ENCODE measurements around the gene ZNF549. TPM values are rescaled to one million over a fixed set of nuclear protein-coding genes. Genes with fewer than 3 reads are reported as not detected.

Gene ZNF549
- total RNA-seq, 4 donors from 2014 or later: 4.1 to 4.8 (median 4.5) TPM

DNA sequence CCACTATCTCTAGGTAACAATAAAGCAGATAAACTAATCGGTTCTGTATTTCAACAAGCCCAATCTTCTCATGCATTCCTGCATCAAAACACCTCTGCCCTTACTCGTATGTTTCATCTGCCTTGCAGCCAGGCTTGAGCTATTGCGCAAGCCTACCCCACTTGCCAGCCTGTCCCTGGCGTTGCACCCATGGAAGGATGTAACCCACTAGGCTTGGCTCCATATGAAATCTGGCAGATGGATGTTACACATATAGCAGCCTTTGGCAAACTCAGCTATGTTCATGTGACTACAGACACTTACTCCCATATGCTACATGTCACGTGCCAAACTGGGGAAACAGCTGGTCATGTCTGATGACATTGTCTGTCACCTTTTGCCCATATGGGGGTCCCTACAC is 11.9 kb upstream of the ZNF549 start:
- TF ChIP-seq, protein P1, sequence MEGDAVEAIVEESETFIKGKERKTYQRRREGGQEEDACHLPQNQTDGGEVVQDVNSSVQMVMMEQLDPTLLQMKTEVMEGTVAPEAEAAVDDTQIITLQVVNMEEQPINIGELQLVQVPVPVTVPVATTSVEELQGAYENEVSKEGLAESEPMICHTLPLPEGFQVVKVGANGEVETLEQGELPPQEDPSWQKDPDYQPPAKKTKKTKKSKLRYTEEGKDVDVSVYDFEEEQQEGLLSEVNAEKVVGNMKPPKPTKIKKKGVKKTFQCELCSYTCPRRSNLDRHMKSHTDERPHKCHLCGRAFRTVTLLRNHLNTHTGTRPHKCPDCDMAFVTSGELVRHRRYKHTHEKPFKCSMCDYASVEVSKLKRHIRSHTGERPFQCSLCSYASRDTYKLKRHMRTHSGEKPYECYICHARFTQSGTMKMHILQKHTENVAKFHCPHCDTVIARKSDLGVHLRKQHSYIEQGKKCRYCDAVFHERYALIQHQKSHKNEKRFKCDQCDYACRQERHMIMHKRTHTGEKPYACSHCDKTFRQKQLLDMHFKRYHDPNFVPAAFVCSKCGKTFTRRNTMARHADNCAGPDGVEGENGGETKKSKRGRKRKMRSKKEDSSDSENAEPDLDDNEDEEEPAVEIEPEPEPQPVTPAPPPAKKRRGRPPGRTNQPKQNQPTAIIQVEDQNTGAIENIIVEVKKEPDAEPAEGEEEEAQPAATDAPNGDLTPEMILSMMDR (IDR thresholded peaks at IDR 0.05; ENCODE audit: low read depth): no peak

DNA sequence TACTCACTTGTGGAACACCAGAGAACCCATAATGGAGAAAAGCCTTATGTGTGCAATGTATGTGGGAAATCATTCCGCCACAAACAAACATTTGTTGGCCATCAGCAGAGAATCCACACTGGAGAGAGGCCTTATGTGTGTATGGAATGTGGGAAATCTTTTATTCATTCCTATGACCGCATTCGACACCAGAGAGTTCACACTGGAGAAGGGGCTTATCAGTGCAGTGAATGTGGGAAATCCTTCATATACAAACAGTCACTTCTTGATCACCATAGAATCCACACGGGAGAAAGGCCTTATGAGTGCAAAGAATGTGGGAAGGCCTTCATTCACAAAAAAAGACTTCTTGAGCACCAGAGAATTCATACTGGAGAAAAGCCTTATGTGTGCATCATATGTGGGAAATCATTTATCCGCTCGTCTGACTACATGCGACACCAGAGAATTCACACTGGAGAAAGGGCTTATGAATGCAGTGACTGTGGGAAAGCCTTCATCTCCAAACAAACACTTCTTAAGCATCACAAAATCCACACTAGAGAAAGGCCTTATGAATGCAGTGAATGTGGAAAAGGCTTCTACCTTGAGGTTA is 10.9 kb downstream of the ZNF549 start:
- TF ChIP-seq, protein P1 (IDR thresholded peaks at IDR 0.05; ENCODE audit: low read depth): no peak

DNA sequence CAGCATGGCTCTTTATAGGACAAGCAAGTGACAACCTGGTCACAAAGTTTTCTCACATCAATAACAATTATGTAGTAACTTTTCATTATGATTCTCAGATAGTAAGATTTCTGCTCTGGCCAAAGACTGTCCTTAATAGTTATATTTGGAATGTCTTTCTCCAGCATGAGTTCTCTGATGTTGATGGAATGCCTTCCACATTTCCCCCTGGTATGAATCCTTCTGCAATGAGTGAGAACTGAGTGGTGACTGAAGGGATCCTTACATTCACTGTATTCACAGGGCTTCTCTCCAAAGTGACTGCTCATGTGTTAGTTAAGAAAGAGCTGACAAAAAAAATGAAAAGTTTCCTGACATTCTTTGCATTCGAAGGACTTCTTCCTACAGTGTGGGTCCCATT is 19.4 kb downstream of the ZNF549 start:
- TF ChIP-seq, protein P1 (IDR thresholded peaks at IDR 0.05; ENCODE audit: low read depth): no peak

DNA sequence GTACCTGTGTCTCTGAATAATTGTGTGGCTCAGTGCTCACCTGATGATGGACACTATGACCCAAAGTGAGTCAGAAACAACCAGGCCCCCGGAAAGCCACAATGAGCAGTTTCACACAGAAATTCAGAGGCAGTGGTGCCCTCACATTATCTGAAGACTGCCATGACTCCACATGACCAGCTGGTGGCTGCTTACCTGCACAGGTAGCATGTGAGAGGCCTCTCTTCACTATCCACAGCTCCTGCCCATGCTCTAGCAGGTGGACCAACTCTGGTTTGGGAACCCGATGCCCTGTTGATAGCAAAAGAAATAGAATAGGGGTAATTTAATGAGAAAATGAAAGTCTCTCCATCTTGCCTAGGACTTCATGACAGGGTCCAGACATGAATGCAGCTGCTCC is 25.3 kb downstream of the ZNF549 start:
- TF ChIP-seq, protein P1 (IDR thresholded peaks at IDR 0.05; ENCODE audit: low read depth): no peak

DNA sequence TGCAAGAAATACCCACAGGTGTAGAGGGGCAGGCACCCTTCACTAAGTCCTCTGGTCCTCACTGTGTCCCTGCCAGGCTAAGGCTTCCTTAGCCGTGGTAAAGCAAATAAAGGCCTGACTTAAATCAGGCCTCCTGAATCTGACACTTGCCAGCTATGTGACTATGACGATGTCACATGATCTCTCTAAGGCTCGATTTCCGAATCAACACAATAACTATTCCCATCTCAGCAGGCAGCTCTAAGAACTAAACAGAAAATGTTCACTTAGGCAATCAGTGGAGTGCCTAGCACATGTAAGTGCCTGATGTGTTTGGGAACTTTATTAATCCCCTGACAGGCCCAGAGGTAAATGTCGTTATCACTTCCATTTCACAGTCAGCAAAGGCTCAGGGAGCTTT is 30.5 kb downstream of the ZNF549 start:
- TF ChIP-seq, protein P1 (IDR thresholded peaks at IDR 0.05; ENCODE audit: low read depth): no peak

DNA sequence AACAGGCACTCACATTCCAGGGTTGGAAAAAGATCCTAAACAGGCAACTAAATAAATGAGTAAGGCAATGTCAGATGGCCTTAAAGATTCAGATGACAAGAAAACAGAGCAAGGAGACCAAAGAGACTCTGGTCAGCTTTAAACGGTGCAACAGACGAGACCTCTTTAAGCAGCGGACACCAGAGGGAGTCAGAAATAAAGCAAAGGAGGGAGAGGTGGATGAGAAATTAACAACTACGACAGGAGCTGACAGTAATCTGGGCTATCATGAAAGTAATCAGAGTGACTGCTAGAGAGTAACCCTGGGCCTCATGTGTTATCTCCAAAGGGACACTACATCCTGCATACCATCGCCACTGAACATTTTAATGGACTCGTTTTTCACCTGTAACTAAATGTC is 31.4 kb downstream of the ZNF549 start:
- TF ChIP-seq, protein P1 (IDR thresholded peaks at IDR 0.05; ENCODE audit: low read depth): no peak

DNA sequence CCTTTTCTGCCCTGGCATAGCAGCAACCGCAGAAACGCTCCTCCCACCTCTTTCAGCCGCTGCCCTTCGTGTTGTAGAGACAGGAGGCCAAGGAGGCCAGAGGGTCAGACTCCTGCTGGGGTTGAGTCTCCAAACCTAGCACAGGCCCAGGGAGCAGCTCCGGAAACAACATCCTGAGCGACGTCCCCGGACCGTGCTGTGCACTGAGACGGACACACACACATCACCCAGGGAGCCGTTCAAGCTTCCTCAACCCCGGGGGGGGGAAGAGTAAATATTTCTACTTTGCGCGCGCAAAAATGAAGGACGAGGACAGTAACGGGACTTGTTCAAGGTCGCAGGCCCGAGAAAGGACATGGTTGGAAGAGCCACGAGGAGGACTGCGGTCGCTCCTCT is 31.9 kb downstream of the ZNF549 start:
- TF ChIP-seq, protein P1 (IDR thresholded peaks at IDR 0.05; ENCODE audit: low read depth): no peak
